Liver (tissue), 3 donors: ENCODE results near the gene EIF5B.

ENCODE experiments used
- EGR1 ChIP-seq, 2 donors: IDR thresholded peaks; 2 replicates each; pipeline ENCODE4 v1.6.1; 2016 to 2018; ENCODE audit warnings: antibody characterized with exemption in 2 of 2, low read depth in 2 of 2
- GABPA ChIP-seq, 2 donors: IDR thresholded peaks in 1 of 2; conservative IDR thresholded peaks in 1 of 2; 2 replicates each; pipeline ENCODE4 v1.6.1; 2016; ENCODE audit warnings: antibody characterized with exemption in 2 of 2, mild to moderate bottlenecking in 1 of 2, moderate library complexity in 1 of 2
- HNF4G ChIP-seq: IDR thresholded peaks from 2 replicates; pipeline ENCODE4 v1.6.1; 2016; ENCODE audit warnings: antibody characterized with exemption
- JUND ChIP-seq, 2 donors: IDR thresholded peaks; 2 replicates each; pipeline ENCODE4 v1.6.1; 2016; ENCODE audit warnings: antibody characterized with exemption in 2 of 2
- RAD21 ChIP-seq, 2 donors: IDR thresholded peaks; 2 replicates each; pipeline ENCODE4 v1.6.1; 2016; ENCODE audit warnings: antibody characterized with exemption in 2 of 2, mild to moderate bottlenecking in 2 of 2
- RXRA ChIP-seq, 2 donors: IDR thresholded peaks; 2 replicates each; pipeline ENCODE4 v1.6.1; 2017 to 2018; ENCODE audit warnings: antibody characterized with exemption in 2 of 2, mild to moderate bottlenecking in 1 of 2
- SP1 ChIP-seq: IDR thresholded peaks from 2 replicates; pipeline ENCODE4 v1.6.1; 2018; ENCODE audit warnings: antibody characterized with exemption, mild to moderate bottlenecking
- TAF1 ChIP-seq: conservative IDR thresholded peaks from 2 replicates; pipeline ENCODE4 v1.6.1; 2016; ENCODE audit warnings: antibody characterized with exemption, mild to moderate bottlenecking
- TF ChIP-seq, protein P1 (sequence below): fragments of 150-350 bp; IDR thresholded peaks from 2 replicates; pipeline ENCODE4 v1.5.1; 2017; ENCODE audit warnings: improper control_type of control experiment, low read depth, low read length; ENCODE audit not compliant: missing input control
- TF ChIP-seq, protein P2 (sequence below): IDR thresholded peaks from 2 replicates; pipeline ENCODE4 v1.6.1; 2016; ENCODE audit warnings: antibody characterized with exemption
- TF ChIP-seq, protein P3 (sequence below): IDR thresholded peaks from 2 replicates; pipeline ENCODE4 v1.6.1; 2016; ENCODE audit warnings: antibody characterized with exemption
- TF ChIP-seq, protein P4 (sequence below): IDR thresholded peaks from 2 replicates; pipeline ENCODE4 v1.6.1; 2016; ENCODE audit warnings: antibody characterized with exemption, mild to moderate bottlenecking
- donor health status: healthy.
- donor health status: healthy.

DNA sequence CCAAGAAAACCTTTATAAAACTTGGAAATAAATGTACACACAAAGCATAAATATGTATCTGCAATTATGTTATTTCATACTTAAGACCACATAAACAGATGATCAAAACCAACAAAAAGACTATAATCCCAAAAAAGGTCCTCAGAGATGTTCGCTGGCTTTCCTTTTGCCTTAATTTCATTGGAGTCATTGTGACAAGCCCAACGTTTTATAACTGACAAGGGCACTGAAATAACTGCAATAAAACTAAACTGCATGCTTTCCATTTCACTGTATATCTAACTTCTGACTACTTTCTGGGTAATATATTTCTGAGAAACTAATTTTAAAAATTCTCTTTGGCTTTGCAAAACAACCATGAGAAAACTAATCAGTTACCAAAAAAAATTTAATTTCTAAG is 96.2 kb downstream of the EIF5B start:
- no peak for TF ChIP-seq RXRA (IDR thresholded peaks at IDR 0.05)
- TF ChIP-seq, protein P1, sequence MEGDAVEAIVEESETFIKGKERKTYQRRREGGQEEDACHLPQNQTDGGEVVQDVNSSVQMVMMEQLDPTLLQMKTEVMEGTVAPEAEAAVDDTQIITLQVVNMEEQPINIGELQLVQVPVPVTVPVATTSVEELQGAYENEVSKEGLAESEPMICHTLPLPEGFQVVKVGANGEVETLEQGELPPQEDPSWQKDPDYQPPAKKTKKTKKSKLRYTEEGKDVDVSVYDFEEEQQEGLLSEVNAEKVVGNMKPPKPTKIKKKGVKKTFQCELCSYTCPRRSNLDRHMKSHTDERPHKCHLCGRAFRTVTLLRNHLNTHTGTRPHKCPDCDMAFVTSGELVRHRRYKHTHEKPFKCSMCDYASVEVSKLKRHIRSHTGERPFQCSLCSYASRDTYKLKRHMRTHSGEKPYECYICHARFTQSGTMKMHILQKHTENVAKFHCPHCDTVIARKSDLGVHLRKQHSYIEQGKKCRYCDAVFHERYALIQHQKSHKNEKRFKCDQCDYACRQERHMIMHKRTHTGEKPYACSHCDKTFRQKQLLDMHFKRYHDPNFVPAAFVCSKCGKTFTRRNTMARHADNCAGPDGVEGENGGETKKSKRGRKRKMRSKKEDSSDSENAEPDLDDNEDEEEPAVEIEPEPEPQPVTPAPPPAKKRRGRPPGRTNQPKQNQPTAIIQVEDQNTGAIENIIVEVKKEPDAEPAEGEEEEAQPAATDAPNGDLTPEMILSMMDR: no peak
- no peak for TF ChIP-seq SP1
- no peak for TF ChIP-seq JUND (IDR thresholded peaks at IDR 0.05)
- TF ChIP-seq, protein P2, sequence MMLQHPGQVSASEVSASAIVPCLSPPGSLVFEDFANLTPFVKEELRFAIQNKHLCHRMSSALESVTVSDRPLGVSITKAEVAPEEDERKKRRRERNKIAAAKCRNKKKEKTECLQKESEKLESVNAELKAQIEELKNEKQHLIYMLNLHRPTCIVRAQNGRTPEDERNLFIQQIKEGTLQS: no peak
- no peak for TF ChIP-seq TAF1
- TF ChIP-seq HNF4G: no peak
- TF ChIP-seq, protein P3, sequence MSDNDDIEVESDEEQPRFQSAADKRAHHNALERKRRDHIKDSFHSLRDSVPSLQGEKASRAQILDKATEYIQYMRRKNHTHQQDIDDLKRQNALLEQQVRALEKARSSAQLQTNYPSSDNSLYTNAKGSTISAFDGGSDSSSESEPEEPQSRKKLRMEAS: no peak
- TF ChIP-seq RAD21 (IDR thresholded peaks at IDR 0.05): no peak
- TF ChIP-seq, protein P4, sequence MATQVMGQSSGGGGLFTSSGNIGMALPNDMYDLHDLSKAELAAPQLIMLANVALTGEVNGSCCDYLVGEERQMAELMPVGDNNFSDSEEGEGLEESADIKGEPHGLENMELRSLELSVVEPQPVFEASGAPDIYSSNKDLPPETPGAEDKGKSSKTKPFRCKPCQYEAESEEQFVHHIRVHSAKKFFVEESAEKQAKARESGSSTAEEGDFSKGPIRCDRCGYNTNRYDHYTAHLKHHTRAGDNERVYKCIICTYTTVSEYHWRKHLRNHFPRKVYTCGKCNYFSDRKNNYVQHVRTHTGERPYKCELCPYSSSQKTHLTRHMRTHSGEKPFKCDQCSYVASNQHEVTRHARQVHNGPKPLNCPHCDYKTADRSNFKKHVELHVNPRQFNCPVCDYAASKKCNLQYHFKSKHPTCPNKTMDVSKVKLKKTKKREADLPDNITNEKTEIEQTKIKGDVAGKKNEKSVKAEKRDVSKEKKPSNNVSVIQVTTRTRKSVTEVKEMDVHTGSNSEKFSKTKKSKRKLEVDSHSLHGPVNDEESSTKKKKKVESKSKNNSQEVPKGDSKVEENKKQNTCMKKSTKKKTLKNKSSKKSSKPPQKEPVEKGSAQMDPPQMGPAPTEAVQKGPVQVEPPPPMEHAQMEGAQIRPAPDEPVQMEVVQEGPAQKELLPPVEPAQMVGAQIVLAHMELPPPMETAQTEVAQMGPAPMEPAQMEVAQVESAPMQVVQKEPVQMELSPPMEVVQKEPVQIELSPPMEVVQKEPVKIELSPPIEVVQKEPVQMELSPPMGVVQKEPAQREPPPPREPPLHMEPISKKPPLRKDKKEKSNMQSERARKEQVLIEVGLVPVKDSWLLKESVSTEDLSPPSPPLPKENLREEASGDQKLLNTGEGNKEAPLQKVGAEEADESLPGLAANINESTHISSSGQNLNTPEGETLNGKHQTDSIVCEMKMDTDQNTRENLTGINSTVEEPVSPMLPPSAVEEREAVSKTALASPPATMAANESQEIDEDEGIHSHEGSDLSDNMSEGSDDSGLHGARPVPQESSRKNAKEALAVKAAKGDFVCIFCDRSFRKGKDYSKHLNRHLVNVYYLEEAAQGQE: no peak
- TF ChIP-seq GABPA (IDR thresholded peaks at IDR 0.05 in 1 of 2, conservative IDR thresholded peaks at IDR 0.05 in 1 of 2): no peak
- TF ChIP-seq EGR1 (IDR thresholded peaks at IDR 0.05; ENCODE audit: low read depth in 2 of 2): no peak
